HG03432 (cell line): ENCODE data around the gene TPRN.

Experiments
- ATAC-seq: cut with Tn5 transposase; IDR thresholded peaks from one replicate; pipeline ENCODE4 v1.9.1; 2021; ENCODE audit warnings: mild to moderate bottlenecking, moderate library complexity; ENCODE audit not compliant: unreplicated experiment

The TPRN gene

DNA sequence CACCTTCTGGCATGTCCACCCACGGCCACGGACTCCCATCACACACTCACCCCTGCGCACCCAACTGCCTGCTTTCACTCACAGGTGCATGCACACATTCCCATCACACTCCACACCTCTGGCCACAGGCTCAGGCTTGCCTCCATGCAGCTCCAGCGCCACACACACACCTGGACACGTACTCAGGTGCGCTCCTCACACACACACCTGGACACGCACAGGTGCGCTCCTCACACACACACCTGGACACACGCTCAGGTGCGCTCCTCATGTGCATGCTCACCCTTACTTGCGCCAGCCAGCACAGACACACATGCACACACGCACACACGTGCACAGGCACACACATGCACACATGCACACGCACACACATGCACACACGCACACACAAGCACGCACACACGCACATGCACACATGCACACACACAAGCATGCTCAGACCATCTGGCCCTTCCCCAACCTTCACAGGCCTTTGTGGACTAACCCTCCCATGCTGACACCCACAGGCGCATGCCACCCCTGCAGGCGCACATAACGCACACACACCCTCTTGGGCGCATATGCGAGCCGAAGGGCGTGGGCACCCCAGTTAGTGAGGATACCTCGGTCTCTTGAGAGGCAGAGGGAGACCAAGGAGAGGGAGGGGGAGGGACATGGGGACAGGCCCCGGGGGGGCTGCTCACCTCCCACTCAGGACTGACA, 53.3 kb downstream of the TPRN start:
- no peak for ATAC-seq

DNA sequence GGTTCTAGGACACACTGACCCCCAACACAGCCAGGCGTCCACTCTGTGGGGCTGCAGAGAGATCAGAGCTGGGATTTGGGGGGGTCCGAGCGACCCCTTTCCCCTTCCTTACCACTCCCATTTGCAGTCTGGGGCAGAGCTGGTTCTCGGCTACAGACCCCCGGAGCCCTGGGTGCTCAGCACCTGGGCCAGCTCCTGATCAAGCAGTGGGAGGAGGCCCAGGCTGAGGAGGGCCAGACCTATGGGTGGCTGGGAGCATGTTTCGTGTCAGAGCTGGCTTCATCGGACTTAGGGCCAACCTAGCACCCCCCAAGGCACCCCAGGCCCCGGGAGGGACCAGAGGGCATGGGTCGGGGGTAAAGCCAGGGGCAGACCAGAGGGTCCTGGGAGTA, 54.0 kb downstream of the TPRN start:
- ATAC-seq = no peak

DNA sequence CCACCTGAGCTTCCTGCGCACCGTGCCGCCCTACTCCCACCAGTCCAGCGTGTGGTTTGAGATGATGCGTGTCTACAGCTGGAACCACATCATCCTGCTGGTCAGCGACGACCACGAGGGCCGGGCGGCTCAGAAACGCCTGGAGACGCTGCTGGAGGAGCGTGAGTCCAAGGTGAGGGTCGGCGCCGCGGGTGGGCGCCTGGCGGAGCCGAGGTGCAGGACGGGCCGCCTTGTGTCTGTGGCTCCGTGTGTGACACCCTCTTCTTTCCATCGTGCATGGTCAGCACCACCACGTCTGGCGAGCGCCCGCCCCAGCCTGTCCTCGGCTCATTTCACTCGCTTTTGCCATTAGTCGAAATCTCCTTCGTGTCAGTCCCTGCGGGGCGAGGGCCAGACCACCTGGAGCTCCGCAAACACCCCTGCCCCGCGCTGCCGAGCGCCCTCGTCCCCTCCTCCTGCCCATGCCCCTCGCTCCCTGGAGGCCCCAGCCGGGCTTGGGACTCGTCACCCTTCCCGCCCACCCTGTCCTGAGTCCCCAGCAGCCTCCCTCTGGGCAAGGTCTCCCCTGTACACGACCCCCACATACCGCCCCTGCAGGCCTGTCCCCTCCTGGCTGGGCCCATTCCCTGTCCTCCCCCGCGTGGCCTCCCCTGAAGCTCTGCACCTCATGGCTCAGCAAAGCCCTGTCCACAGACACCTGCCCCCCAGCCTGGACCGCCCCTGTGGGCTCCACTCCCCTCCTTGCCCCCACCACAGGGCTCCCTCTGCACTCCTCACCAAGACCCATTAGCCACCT, 54.6 kb downstream of the TPRN start:
- no peak for ATAC-seq

DNA sequence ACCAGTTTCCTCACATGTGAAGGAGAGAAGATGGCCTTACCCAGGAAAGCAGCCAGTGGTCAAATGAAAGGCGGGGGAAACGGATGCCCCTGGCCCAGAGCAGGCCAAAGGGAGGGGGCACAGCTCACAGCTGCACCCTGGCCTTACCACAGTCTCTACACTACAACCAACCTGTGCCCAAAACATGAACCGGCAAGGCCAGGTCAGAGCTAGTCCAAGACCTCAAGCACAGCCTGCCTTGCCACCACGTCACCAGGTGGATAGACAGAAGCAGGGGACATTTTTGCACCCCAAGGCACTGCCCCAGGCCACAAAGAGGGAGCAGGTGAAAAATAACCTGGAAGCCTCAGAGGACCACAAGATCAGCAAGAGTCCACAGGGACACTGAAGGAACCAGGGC, 57.1 kb downstream of the TPRN start:
- no peak for ATAC-seq

DNA sequence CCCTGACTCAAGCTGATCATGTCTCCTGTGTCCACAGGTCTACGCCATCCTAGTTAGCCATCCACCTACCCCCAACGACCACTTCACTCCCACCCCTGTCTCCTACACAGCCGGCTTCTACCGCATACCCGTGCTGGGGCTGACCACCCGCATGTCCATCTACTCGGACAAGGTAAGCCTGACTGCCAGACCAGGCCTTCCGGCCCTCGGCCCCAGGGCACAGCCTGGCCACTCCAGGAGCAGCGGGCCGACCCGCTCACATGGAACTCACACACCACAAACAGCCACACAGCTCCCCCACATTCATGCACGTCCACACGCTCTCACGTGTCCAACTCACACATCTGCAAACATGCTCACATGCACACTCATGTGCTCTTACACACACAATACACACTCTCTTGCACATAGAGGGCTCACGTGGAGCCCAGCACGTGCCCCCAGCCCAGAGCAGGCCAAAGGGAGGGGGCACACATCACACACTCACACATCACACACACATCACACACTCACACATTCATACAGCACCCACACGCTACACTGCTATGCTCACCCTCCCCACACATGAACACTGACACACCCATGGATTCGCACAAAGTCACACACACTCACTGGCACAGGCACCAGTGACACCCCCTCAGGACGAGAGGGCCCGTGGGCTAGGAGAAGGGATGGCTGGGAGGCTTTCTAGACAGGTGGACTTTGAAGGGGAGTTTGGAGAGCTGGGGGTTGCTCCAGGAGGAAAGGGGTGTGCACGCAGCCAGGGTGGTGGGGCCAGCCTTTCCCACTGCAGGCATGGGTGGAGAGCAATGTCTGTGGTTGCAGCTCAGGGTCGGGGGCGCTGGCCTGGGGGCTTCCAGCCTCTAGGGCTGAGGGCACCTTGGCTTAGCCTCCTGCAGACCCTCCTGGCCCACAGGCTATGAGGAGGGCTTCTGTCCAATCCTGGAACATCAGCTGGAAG, 58.3 kb downstream of the TPRN start:
- no peak for ATAC-seq
